Astrocyte (in vitro differentiated cells and primary cell): ENCODE results near the gene ANKRD34A. TPM values are rescaled to one million over a fixed set of nuclear protein-coding genes. Genes with fewer than 3 reads are reported as not detected.

Experiments used
- DNase-seq: peaks from one replicate; pipeline ENCODE4 v3.0.0-alpha.2; 2010; ENCODE audit warnings: low read depth
- FAIRE-seq: peaks from 2 replicates; lab custom pipeline; 2011; peaks lifted over from hg19 to GRCh38; lab: Jason Lieb, UNC
- H2AFZ ChIP-seq: 2 replicates; pipeline ENCODE4 v1.6.0; 2012; ENCODE audit warnings: low read depth, low read length, inconsistent platforms
- H3K27ac ChIP-seq: 2 replicates; pipeline ENCODE4 v1.5.1; 2011; ENCODE audit warnings: low read depth, low read length, inconsistent platforms
- H3K27me3 ChIP-seq: 2 replicates; pipeline ENCODE4 v1.6.0; 2011; ENCODE audit warnings: low read length, inconsistent platforms; ENCODE audit not compliant: insufficient read depth
- H3K36me3 ChIP-seq: 2 replicates; pipeline ENCODE4 v1.5.1; 2011; ENCODE audit warnings: low read length, inconsistent platforms; ENCODE audit not compliant: insufficient read depth
- H3K4me1 ChIP-seq: 2 replicates; pipeline ENCODE4 v1.5.1; 2011; ENCODE audit warnings: low read length, inconsistent platforms; ENCODE audit not compliant: insufficient read depth
- H3K4me2 ChIP-seq: 2 replicates; pipeline ENCODE4 v1.6.0; 2012; ENCODE audit warnings: low read length, inconsistent platforms
- H3K4me3 ChIP-seq: 2 replicates; pipeline ENCODE4 v1.5.1; 2011; ENCODE audit warnings: low read depth, mild to moderate bottlenecking, low read length, inconsistent platforms; ENCODE audit not compliant: insufficient read depth
- H3K79me2 ChIP-seq: 2 replicates; pipeline ENCODE4 v1.6.0; 2012; ENCODE audit warnings: mild to moderate bottlenecking, low read length, inconsistent platforms; ENCODE audit not compliant: insufficient read depth
- H3K9ac ChIP-seq: 2 replicates; pipeline ENCODE4 v1.6.0; 2012; ENCODE audit warnings: mild to moderate bottlenecking, low read length, inconsistent platforms
- H3K9me3 ChIP-seq: 2 replicates; pipeline ENCODE4 v1.5.1; 2012; ENCODE audit warnings: low read depth, mild to moderate bottlenecking, low read length, inconsistent platforms; ENCODE audit not compliant: insufficient read depth
- H4K20me1 ChIP-seq: 2 replicates; pipeline ENCODE4 v1.6.0; 2012; ENCODE audit warnings: low read length, inconsistent platforms; ENCODE audit not compliant: insufficient read depth
- H3K27ac Mint-ChIP-seq: one replicate; pipeline ENCODE4 v1.8.0; 2021; ENCODE audit warnings: mild to moderate bottlenecking, mixed read lengths; ENCODE audit not compliant: unreplicated experiment
- H3K27me3 Mint-ChIP-seq: one replicate; pipeline ENCODE4 v1.8.0; 2021; ENCODE audit warnings: low read depth, mixed read lengths; ENCODE audit not compliant: unreplicated experiment
- H3K36me3 Mint-ChIP-seq: one replicate; pipeline ENCODE4 v1.8.0; 2021; ENCODE audit warnings: low read depth, mixed read lengths; ENCODE audit not compliant: unreplicated experiment
- H3K4me1 Mint-ChIP-seq: one replicate; pipeline ENCODE4 v1.8.0; 2021; ENCODE audit warnings: low read depth, mixed read lengths; ENCODE audit not compliant: unreplicated experiment
- H3K4me3 Mint-ChIP-seq: one replicate; pipeline ENCODE4 v1.8.0; 2021; ENCODE audit warnings: mild to moderate bottlenecking, moderate library complexity, mixed read lengths; ENCODE audit not compliant: unreplicated experiment
- H3K9me3 Mint-ChIP-seq: one replicate; pipeline ENCODE4 v1.8.0; 2021; ENCODE audit warnings: mild to moderate bottlenecking, mixed read lengths; ENCODE audit not compliant: unreplicated experiment
- CTCF ChIP-seq: IDR thresholded peaks from 2 replicates; pipeline ENCODE4 v1.5.1; 2011; ENCODE audit warnings: low read depth, mild to moderate bottlenecking, inconsistent platforms, low read length, moderate library complexity; ENCODE audit not compliant: insufficient read depth
- EZH2 ChIP-seq: IDR thresholded peaks from 2 replicates; pipeline ENCODE4 v1.6.1; 2012; ENCODE audit warnings: mild to moderate bottlenecking, low read length, inconsistent platforms; ENCODE audit not compliant: insufficient read depth
- total RNA-seq: library from RNA; stranded (reverse); gene quantifications from 2 replicates; pipeline ENCODE4 v1.2.1, GENCODE V29; 2021

The ANKRD34A gene
- total RNA-seq, 1 donor from 2014 or later: 5.8 TPM

- H3K4me2 ChIP-seq: peak overlapping the region; percentile 93
- Mint-ChIP-seq H3K36me3 (no peaks in the 10 kb centered on the region), H3K4me1 (peaks cover 33% of the 10 kb centered on the region), H3K27me3 (no peaks in the 10 kb centered on the region), H3K4me3 (peak overlapping the region; percentile 92), H3K9me3 (no peaks in the 10 kb centered on the region), H3K27ac (peak overlapping the region; percentile 73)
- no peaks in the 10 kb centered on the region for H4K20me1 ChIP-seq
- no peaks in the 10 kb centered on the region for H3K36me3 ChIP-seq
- peak overlapping the region; percentile 71 for H3K4me3 ChIP-seq
- peak overlapping the region; percentile 9 for H3K27ac ChIP-seq
- peaks cover 40% of the 10 kb centered on the region for H3K4me1 ChIP-seq
- H3K9me3 ChIP-seq: no peaks in the 10 kb centered on the region
- FAIRE-seq (no peak), DNase-seq (no peak)
- H2AFZ ChIP-seq: peak overlapping the region; percentile 96
- H3K79me2 ChIP-seq: peaks cover 14% of the 10 kb centered on the region
- peak overlapping the region; percentile 73 for H3K9ac ChIP-seq
- no peak for TF ChIP-seq CTCF
- TF ChIP-seq EZH2: no peak
- H3K27me3 ChIP-seq: no peaks in the 10 kb centered on the region
Observed at GRCh38 chr1:145961425-145962156, 2.8 kb downstream of the ANKRD34A start.

GRCh38 chr1:145961109-145961424 lies 3.3 kb downstream of the ANKRD34A start:
- FAIRE-seq: no peak
- H3K27me3 ChIP-seq: no peaks in the 10 kb centered on the region
- H3K4me1 Mint-ChIP-seq: peaks cover 34% of the 10 kb centered on the region
- H3K9me3 ChIP-seq: no peaks in the 10 kb centered on the region
- H2AFZ ChIP-seq: peak overlapping the region; percentile 96
- H3K4me3 Mint-ChIP-seq: peak overlapping the region; percentile 92
- no peaks in the 10 kb centered on the region for H4K20me1 ChIP-seq
- H3K36me3 Mint-ChIP-seq: no peaks in the 10 kb centered on the region
- no peak for DNase-seq
- peak overlapping the region; percentile 71 for H3K4me3 ChIP-seq
- no peak for TF ChIP-seq EZH2
- TF ChIP-seq CTCF: no peak
- peak overlapping the region; percentile 12 for H3K27ac ChIP-seq
- no peaks in the 10 kb centered on the region for H3K9me3 Mint-ChIP-seq
- peak overlapping the region; percentile 88 for H3K27ac Mint-ChIP-seq
- H3K27me3 Mint-ChIP-seq: no peaks in the 10 kb centered on the region
- no peaks in the 10 kb centered on the region for H3K36me3 ChIP-seq
- peaks cover 41% of the 10 kb centered on the region for H3K4me1 ChIP-seq
- H3K79me2 ChIP-seq: peaks cover 19% of the 10 kb centered on the region
- H3K4me2 ChIP-seq: peak overlapping the region; percentile 93
- H3K9ac ChIP-seq: peak overlapping the region; percentile 73
